IMR-90 (cell line): ENCODE results near the gene HAUS5. TPM values are rescaled to one million over a fixed set of nuclear protein-coding genes. Genes with fewer than 3 reads are reported as not detected.

Experiments
- ATAC-seq: fragments of 200-7000 bp; cut with Tn5 transposase; 2 replicates; pipeline ENCODE4 v1.9.1; 2020; ENCODE audit warnings: low read depth, mild to moderate bottlenecking, moderate library complexity
- BruUV-seq: library from RNA; stranded (reverse); fragments of 400-500 nt; replicated peaks from 2 replicates; lab custom pipeline; 2021; lab: Mats Ljungman, UMichigan
- CTCF ChIA-PET: fragments of 300-600 bp; formaldehyde crosslinking; extraction: SDS; loops from one replicate; lab custom pipeline; 2021; ENCODE audit warnings: antibody characterized with exemption; lab: Yijun Ruan, JAX
- POLR2A ChIA-PET: fragments of 300-600 bp; sonication (Branson Sonifier 250); formaldehyde crosslinking; loops from one replicate; lab custom pipeline; 2022; ENCODE audit warnings: antibody characterized with exemption; ENCODE audit not compliant: unreplicated experiment; lab: Charles Lee
- DNase-seq: peaks from one replicate; pipeline ENCODE4 v3.0.0; 2013
- H2AFZ ChIP-seq: replicated peaks from 2 replicates; pipeline ENCODE3; 2013; ENCODE audit warnings: low read length, mild to moderate bottlenecking; ENCODE audit not compliant: poor library complexity
- H2AK5ac ChIP-seq: 2 replicates; pipeline ENCODE4 v1.6.1; 2013; ENCODE audit warnings: low read depth, low read length, inconsistent platforms
- H2AK9ac ChIP-seq: replicated peaks from 2 replicates; pipeline ENCODE3; 2013; ENCODE audit warnings: mild to moderate bottlenecking, low read depth, low read length, moderate library complexity; ENCODE audit not compliant: poor library complexity
- H2BK120ac ChIP-seq: 2 replicates; pipeline ENCODE4 v1.6.1; 2013; ENCODE audit warnings: low read depth, low read length, inconsistent platforms
- H2BK15ac ChIP-seq: 3 replicates; pipeline ENCODE4 v1.6.1; 2013; ENCODE audit warnings: low read depth, low read length, inconsistent platforms
- H2BK20ac ChIP-seq: 2 replicates; pipeline ENCODE4 v1.6.1; 2013; ENCODE audit warnings: low read depth, mild to moderate bottlenecking, inconsistent platforms, low read length, moderate library complexity
- H2BK5ac ChIP-seq: 2 replicates; pipeline ENCODE4 v1.6.1; 2013; ENCODE audit warnings: mild to moderate bottlenecking, low read depth, low read length, inconsistent platforms; ENCODE audit not compliant: poor library complexity, severe bottlenecking
- H3K14ac ChIP-seq: replicated peaks from 2 replicates; pipeline ENCODE4 v1.6.1; 2013; ENCODE audit warnings: low read depth, low read length, inconsistent platforms
- H3K18ac ChIP-seq: 2 replicates; pipeline ENCODE4 v1.6.1; 2013; ENCODE audit warnings: low read depth, low read length, control low read depth
- H3K23ac ChIP-seq: 2 replicates; pipeline ENCODE4 v1.6.1; 2013; ENCODE audit warnings: low read depth, low read length, inconsistent platforms
- H3K27ac ChIP-seq: 2 replicates; pipeline ENCODE4 v1.5.1; 2013; ENCODE audit warnings: mild to moderate bottlenecking, control low read depth, low read length; ENCODE audit not compliant: insufficient read depth
- H3K27me3 ChIP-seq: 2 replicates; pipeline ENCODE4 v1.6.1; 2013; ENCODE audit warnings: low read length; ENCODE audit not compliant: control insufficient read depth, insufficient read depth
- H3K36me3 ChIP-seq: 2 replicates; pipeline ENCODE4 v1.6.1; 2013; ENCODE audit warnings: low read length, mixed read lengths; ENCODE audit not compliant: control insufficient read depth, insufficient read depth
- H3K4ac ChIP-seq: 2 replicates; pipeline ENCODE4 v1.6.1; 2013; ENCODE audit warnings: low read depth, low read length, inconsistent platforms
- H3K4me1 ChIP-seq: 2 replicates; pipeline ENCODE4 v1.6.1; 2013; ENCODE audit warnings: low read length, mixed read lengths; ENCODE audit not compliant: control insufficient read depth, insufficient read depth
- H3K4me2 ChIP-seq: 2 replicates; pipeline ENCODE4 v1.6.1; 2013; ENCODE audit warnings: low read depth, mild to moderate bottlenecking, control low read depth, low read length, moderate library complexity
- H3K4me3 ChIP-seq: 2 replicates; pipeline ENCODE4 v1.5.1; 2013; ENCODE audit warnings: low read depth, mild to moderate bottlenecking, control low read depth, low read length, moderate library complexity; ENCODE audit not compliant: insufficient read depth
- H3K56ac ChIP-seq: 2 replicates; pipeline ENCODE4 v1.6.1; 2013; ENCODE audit warnings: low read length, inconsistent platforms; ENCODE audit not compliant: insufficient read depth; ENCODE audit errors: extremely low read depth
- H3K79me1 ChIP-seq, 2 experiments: 2 replicates each; pipeline ENCODE4 v1.6.1; 2013; ENCODE audit warnings: low read length in 2 of 2, inconsistent platforms in 1 of 2, low read depth in 1 of 2
- H3K9ac ChIP-seq: 2 replicates; pipeline ENCODE4 v1.6.1; 2013; ENCODE audit warnings: low read depth, low read length, control low read depth
- H3K9me1 ChIP-seq: 2 replicates; pipeline ENCODE4 v1.6.1; 2013; ENCODE audit warnings: low read length, inconsistent platforms; ENCODE audit not compliant: insufficient read depth
- H3K9me3 ChIP-seq: 2 replicates; pipeline ENCODE4 v1.6.1; 2013; ENCODE audit warnings: low read length; ENCODE audit not compliant: control insufficient read depth, insufficient read depth
- H4K20me1 ChIP-seq: 2 replicates; pipeline ENCODE4 v1.6.1; 2013; ENCODE audit warnings: low read length, inconsistent platforms; ENCODE audit not compliant: insufficient read depth
- H4K5ac ChIP-seq: 2 replicates; pipeline ENCODE4 v1.6.1; 2013; ENCODE audit warnings: mild to moderate bottlenecking, low read depth, low read length, control low read depth
- H4K8ac ChIP-seq, 2 experiments: 2 replicates each; pipeline ENCODE4 v1.6.1; 2013; ENCODE audit warnings: low read depth in 2 of 2, low read length in 2 of 2, control low read depth in 1 of 2, inconsistent platforms in 1 of 2
- H4K91ac ChIP-seq: 2 replicates; pipeline ENCODE4 v1.6.1; 2013; ENCODE audit warnings: low read depth, low read length, inconsistent platforms; ENCODE audit not compliant: insufficient read depth
- BHLHE40 ChIP-seq: fragments of 150-350 bp; IDR thresholded peaks from 2 replicates; pipeline ENCODE4 v1.6.1; 2016; ENCODE audit warnings: mild to moderate bottlenecking, low read depth, low read length
- CHD1 ChIP-seq: IDR thresholded peaks from 2 replicates; pipeline ENCODE4 v1.6.1; 2012; ENCODE audit warnings: low read depth, low read length, improper control_type of control experiment
- CTCF ChIP-seq: conservative IDR thresholded peaks from 2 replicates; pipeline ENCODE4 v1.5.1; 2012; ENCODE audit warnings: mild to moderate bottlenecking, low read depth, low read length, improper control_type of control experiment
- ELK1 ChIP-seq: fragments of 150-350 bp; IDR thresholded peaks from 2 replicates; pipeline ENCODE4 v1.6.1; 2016; ENCODE audit warnings: low read depth, mild to moderate bottlenecking, low read length, moderate library complexity, borderline replicate concordance
- FOS ChIP-seq: fragments of 150-350 bp; IDR thresholded peaks from 2 replicates; pipeline ENCODE4 v1.6.1; 2016; ENCODE audit warnings: low read depth, low read length
- MAFK ChIP-seq: IDR thresholded peaks from 2 replicates; pipeline ENCODE4 v1.6.1; 2012; ENCODE audit warnings: low read depth, low read length, improper control_type of control experiment
- MAZ ChIP-seq: IDR thresholded peaks from 2 replicates; pipeline ENCODE4 v1.6.1; 2012; ENCODE audit warnings: low read depth, mild to moderate bottlenecking, low read length, improper control_type of control experiment, moderate library complexity, borderline replicate concordance
- MXI1 ChIP-seq: IDR thresholded peaks from 2 replicates; pipeline ENCODE4 v1.6.1; 2012; ENCODE audit warnings: low read depth, mild to moderate bottlenecking, low read length, moderate library complexity, borderline replicate concordance
- NFE2L2 ChIP-seq: fragments of 150-350 bp; IDR thresholded peaks from 2 replicates; pipeline ENCODE4 v1.6.1; 2016; ENCODE audit warnings: low read depth, mild to moderate bottlenecking, low read length
- POLR2A ChIP-seq: IDR thresholded peaks from 2 replicates; pipeline ENCODE4 v1.6.1; 2012; ENCODE audit warnings: mild to moderate bottlenecking, low read depth, low read length
- RAD21 ChIP-seq: IDR thresholded peaks from 2 replicates; pipeline ENCODE4 v1.6.1; 2012; ENCODE audit warnings: low read length, improper control_type of control experiment
- RCOR1 ChIP-seq: IDR thresholded peaks from 2 replicates; pipeline ENCODE4 v1.6.1; 2012; ENCODE audit warnings: mild to moderate bottlenecking, low read length, improper control_type of control experiment; ENCODE audit not compliant: insufficient replicate concordance
- RFX5 ChIP-seq: IDR thresholded peaks from 2 replicates; pipeline ENCODE4 v1.8.0; 2012; ENCODE audit warnings: low read depth, mild to moderate bottlenecking, low read length, moderate library complexity
- SMC3 ChIP-seq: fragments of 150-350 bp; IDR thresholded peaks from 2 replicates; pipeline ENCODE4 v1.6.1; 2016; ENCODE audit warnings: low read depth, mild to moderate bottlenecking, antibody characterized with exemption, low read length, moderate library complexity
- USF2 ChIP-seq: fragments of 150-350 bp; IDR thresholded peaks from 2 replicates; pipeline ENCODE4 v1.6.1; 2017; ENCODE audit warnings: mild to moderate bottlenecking, antibody characterized with exemption, low read length, low read depth
- WGBS, 2 experiments: methylation state at CpG; one replicate each; pipeline versions ENCODE4 v1.1.5 to v1.1.7; 2013; ENCODE audit warnings: missing lambda C conversion rate in 2 of 2; ENCODE audit not compliant: insufficient read length in 1 of 2; ENCODE audit errors: extremely low coverage in 2 of 2; 5-methylcytosine and 5-hydroxymethylcytosine counted together
- dilution Hi-C: fragments of 300-500 bp; cut with HindIII; formaldehyde crosslinking; loops from one replicate; pipeline ENCODE4 v1.14.3; 2018; ENCODE audit warnings: low sequenced_read_pairs; ENCODE audit not compliant: unreplicated experiment
- in situ Hi-C: fragments of 300-500 bp; cut with MboI; formaldehyde crosslinking; loops from 3 replicates; pipeline ENCODE4 v1.14.3; 2019; ENCODE audit warnings: low sequenced_read_pairs, inconsistent platforms, mixed read lengths
- intact Hi-C: fragments of 100-400 bp; cut with micrococcal nuclease; formaldehyde crosslinking; loops from 2 replicates; pipeline ENCODE4 v1.10.0; 2022
- polyA plus RNA-seq, 3 experiments: library from polyadenylated mRNA; depleted of rRNA; stranded (reverse); fragments of >200 nt; gene quantifications; 2 replicates each; pipeline ENCODE4 v1.2.3, GENCODE V29; 2012; ENCODE audit warnings: low replicate concordance in 1 of 3
- total RNA-seq: library from RNA; depleted of rRNA; stranded (reverse); fragments of >200 nt; gene quantifications from 2 replicates; pipeline ENCODE4 v1.2.3, GENCODE V29; 2012

The HAUS5 gene
- total and polyA plus RNA-seq, 2 of the 4 experiments (the other 2 are of a cell fraction), result 3.4 to 6.2 TPM

DNA sequence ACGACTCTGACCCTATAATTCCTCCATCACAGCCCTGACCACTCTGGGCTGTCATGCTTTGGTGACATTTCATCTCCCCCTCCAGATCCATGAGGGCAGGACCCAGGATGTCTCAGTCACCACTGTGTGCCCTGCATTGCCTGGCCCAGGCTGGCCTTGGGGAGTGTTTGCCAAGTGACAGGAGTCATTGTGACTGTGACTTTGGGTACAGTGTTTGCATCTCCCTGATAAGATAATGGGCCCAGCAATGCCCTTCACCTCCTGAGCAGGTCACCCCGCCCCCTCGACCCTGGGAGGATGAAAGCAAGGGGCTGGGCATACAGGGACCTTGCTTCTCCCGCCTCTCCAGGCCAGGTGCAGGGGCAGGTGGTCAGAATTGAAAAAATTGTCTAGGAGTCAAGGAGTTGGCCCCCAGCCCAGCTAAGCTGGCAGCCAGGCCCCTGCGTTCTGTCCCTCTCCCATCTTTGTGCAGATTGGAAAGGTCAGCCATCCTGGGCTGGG is 43.2 kb upstream of the HAUS5 start:
- H3K27me3 ChIP-seq, result peaks cover 9% of the 10 kb centered on the region
- no peaks in the 10 kb centered on the region for H3K4me1 ChIP-seq
- no peak for TF ChIP-seq SMC3
- TF ChIP-seq RAD21, result no peak
- no peak for TF ChIP-seq CHD1
- TF ChIP-seq POLR2A, result no peak
- no peak for TF ChIP-seq ELK1
- no peak for TF ChIP-seq BHLHE40
- no peak for TF ChIP-seq MAZ
- no peak for TF ChIP-seq CTCF
- no peak for TF ChIP-seq FOS
- TF ChIP-seq RFX5, result no peak
- TF ChIP-seq MXI1, result no peak
- TF ChIP-seq MAFK, result no peak
- TF ChIP-seq NFE2L2, result no peak
- no peak for TF ChIP-seq USF2
- no peak for TF ChIP-seq RCOR1
- in situ Hi-C loops (no loop called here), dilution Hi-C loops (no loop called here), intact Hi-C loops (no loop called here)
- DNase-seq, result no peak
- POLR2A ChIA-PET, result no interaction called here
- H3K56ac ChIP-seq, result no peak overlapping the region
- H3K4me2 ChIP-seq, result no peak overlapping the region
- BruUV-seq, result no TSS peak
- no peak overlapping the region for H2BK120ac ChIP-seq
- H3K18ac ChIP-seq, result no peak overlapping the region
- H3K23ac ChIP-seq, result no peak overlapping the region
- H4K91ac ChIP-seq, result no peak overlapping the region
- ATAC-seq, result no peak
- no peak overlapping the region for H3K27ac ChIP-seq
- no CpG with 5 or more reads among the region's 5 CpGs for WGBS, 2 experiments
- no peaks in the 10 kb centered on the region for H4K20me1 ChIP-seq
- H4K5ac ChIP-seq, result no peak overlapping the region
- no peaks in the 10 kb centered on the region for H3K9me3 ChIP-seq
- H2BK20ac ChIP-seq, result no peak overlapping the region
- no peak overlapping the region for H2AFZ ChIP-seq
- no peak overlapping the region for H2BK5ac ChIP-seq
- no peak overlapping the region for H3K4ac ChIP-seq
- no peak overlapping the region for H2AK9ac ChIP-seq
- H3K79me1 ChIP-seq, result no peaks in the 10 kb centered on the region
- CTCF ChIA-PET, result no interaction called here
- no peak overlapping the region for H3K4me3 ChIP-seq
- no peak overlapping the region for H2BK15ac ChIP-seq
- H3K9ac ChIP-seq, result no peak overlapping the region
- no peaks in the 10 kb centered on the region for H3K36me3 ChIP-seq
- no peaks in the 10 kb centered on the region for H3K9me1 ChIP-seq
- H3K14ac ChIP-seq, result no peak overlapping the region
- no peak overlapping the region for H2AK5ac ChIP-seq
- no peak overlapping the region for H4K8ac ChIP-seq
